Mesothelial cell of epicardium (in vitro differentiated cells): ENCODE data around the gene SLC30A2. TPM values are rescaled to one million over a fixed set of nuclear protein-coding genes. Genes with fewer than 3 reads are reported as not detected.

Experiments
- DNase-seq, 2 experiments: peaks; one replicate each; pipeline ENCODE4 v3.0.0; 2021; ENCODE audit warnings: low spot score in 2 of 2; ENCODE audit not compliant: unreplicated experiment in 2 of 2
- H3K27ac Mint-ChIP-seq: 2 replicates; pipeline ENCODE4 v1.8.0; 2021; ENCODE audit warnings: mixed read lengths
- H3K27me3 Mint-ChIP-seq: 2 replicates; pipeline ENCODE4 v1.8.0; 2021; ENCODE audit warnings: low read depth, mixed read lengths
- H3K36me3 Mint-ChIP-seq: 2 replicates; pipeline ENCODE4 v1.8.0; 2021; ENCODE audit warnings: mixed read lengths
- H3K4me1 Mint-ChIP-seq: 2 replicates; pipeline ENCODE4 v1.8.0; 2021; ENCODE audit warnings: mixed read lengths
- H3K4me3 Mint-ChIP-seq: 2 replicates; pipeline ENCODE4 v1.8.0; 2021; ENCODE audit warnings: mild to moderate bottlenecking, moderate library complexity, mixed read lengths
- H3K9me3 Mint-ChIP-seq: 2 replicates; pipeline ENCODE4 v1.8.0; 2021; ENCODE audit warnings: mixed read lengths
- total RNA-seq: library from RNA; stranded (reverse); gene quantifications from 3 replicates; pipeline ENCODE4 v1.2.1, GENCODE V29; 2021
- TF ChIP-seq, protein P1 (sequence below): fragments of 200-600 bp; sonication (generic); IDR thresholded peaks from one replicate; pipeline ENCODE4 v1.5.0; 2021; ENCODE audit warnings: antibody characterized with exemption; ENCODE audit not compliant: unreplicated experiment

The SLC30A2 gene
- total RNA-seq, 1 donor from 2014 or later: 10.3 TPM

- Mint-ChIP-seq H3K36me3 (no peaks in the 10 kb centered on the region), H3K27ac (peak overlapping the region; percentile 62), H3K4me1 (peaks cover 40% of the 10 kb centered on the region), H3K4me3 (peak overlapping the region; percentile 72), H3K9me3 (no peaks in the 10 kb centered on the region), H3K27me3 (peaks cover 61% of the 10 kb centered on the region)
- TF ChIP-seq, protein P1, sequence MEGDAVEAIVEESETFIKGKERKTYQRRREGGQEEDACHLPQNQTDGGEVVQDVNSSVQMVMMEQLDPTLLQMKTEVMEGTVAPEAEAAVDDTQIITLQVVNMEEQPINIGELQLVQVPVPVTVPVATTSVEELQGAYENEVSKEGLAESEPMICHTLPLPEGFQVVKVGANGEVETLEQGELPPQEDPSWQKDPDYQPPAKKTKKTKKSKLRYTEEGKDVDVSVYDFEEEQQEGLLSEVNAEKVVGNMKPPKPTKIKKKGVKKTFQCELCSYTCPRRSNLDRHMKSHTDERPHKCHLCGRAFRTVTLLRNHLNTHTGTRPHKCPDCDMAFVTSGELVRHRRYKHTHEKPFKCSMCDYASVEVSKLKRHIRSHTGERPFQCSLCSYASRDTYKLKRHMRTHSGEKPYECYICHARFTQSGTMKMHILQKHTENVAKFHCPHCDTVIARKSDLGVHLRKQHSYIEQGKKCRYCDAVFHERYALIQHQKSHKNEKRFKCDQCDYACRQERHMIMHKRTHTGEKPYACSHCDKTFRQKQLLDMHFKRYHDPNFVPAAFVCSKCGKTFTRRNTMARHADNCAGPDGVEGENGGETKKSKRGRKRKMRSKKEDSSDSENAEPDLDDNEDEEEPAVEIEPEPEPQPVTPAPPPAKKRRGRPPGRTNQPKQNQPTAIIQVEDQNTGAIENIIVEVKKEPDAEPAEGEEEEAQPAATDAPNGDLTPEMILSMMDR: no peak
- DNase-seq: no peak
Measured at GRCh38 chr1:26044971-26045721, 772 bp downstream of the SLC30A2 start.

GRCh38 chr1:26044414-26044813, 1.5 kb downstream of the SLC30A2 start:
- Mint-ChIP-seq H3K9me3 (no peaks in the 10 kb centered on the region), H3K4me3 (no peak overlapping the region), H3K27ac (no peak overlapping the region), H3K27me3 (peaks cover 58% of the 10 kb centered on the region), H3K36me3 (no peaks in the 10 kb centered on the region), H3K4me1 (peaks cover 33% of the 10 kb centered on the region)
- TF ChIP-seq, protein P1: no peak
- DNase-seq: no peak

DNA sequence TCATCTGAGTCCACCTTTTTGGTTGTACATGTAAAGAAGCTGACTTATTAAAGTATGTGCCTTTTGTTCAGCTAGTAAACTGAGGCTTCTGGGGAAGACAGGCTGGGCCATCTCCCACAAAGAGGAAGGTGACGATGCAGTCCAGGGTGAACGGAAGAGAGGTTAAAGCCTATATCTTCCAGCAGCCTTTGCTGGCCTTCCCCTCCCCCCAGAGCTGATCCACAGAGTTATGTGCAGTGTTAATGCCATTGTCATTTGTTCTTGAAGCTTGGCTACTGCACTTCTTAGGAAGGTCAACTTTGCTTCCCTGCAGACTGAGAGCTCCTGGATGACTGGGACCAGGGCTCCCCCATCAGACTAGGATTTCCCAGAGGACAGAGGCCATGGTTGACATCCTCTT, 2.2 kb downstream of the SLC30A2 start:
- TF ChIP-seq, protein P1: no peak
- Mint-ChIP-seq H3K36me3 (no peaks in the 10 kb centered on the region), H3K4me1 (peaks cover 27% of the 10 kb centered on the region), H3K4me3 (peak overlapping the region; percentile 22), H3K9me3 (no peaks in the 10 kb centered on the region), H3K27ac (peak overlapping the region; percentile 12), H3K27me3 (peaks cover 53% of the 10 kb centered on the region)
- no peak for DNase-seq

GRCh38 chr1:26041978-26042377, 3.9 kb downstream of the SLC30A2 start:
- DNase-seq: no peak
- H3K27me3 Mint-ChIP-seq: peaks cover 36% of the 10 kb centered on the region
- H3K4me3 Mint-ChIP-seq: no peak overlapping the region
- TF ChIP-seq, protein P1: no peak
- no peaks in the 10 kb centered on the region for H3K36me3 Mint-ChIP-seq
- no peak overlapping the region for H3K27ac Mint-ChIP-seq
- peaks cover 17% of the 10 kb centered on the region for H3K4me1 Mint-ChIP-seq
- no peaks in the 10 kb centered on the region for H3K9me3 Mint-ChIP-seq

GRCh38 chr1:26041401-26041800, 4.5 kb downstream of the SLC30A2 start:
- Mint-ChIP-seq H3K36me3 (no peaks in the 10 kb centered on the region), H3K9me3 (no peaks in the 10 kb centered on the region), H3K4me3 (no peak overlapping the region), H3K27me3 (peaks cover 31% of the 10 kb centered on the region), H3K27ac (no peak overlapping the region), H3K4me1 (peaks cover 20% of the 10 kb centered on the region)
- TF ChIP-seq, protein P1: no peak
- DNase-seq: no peak

DNA sequence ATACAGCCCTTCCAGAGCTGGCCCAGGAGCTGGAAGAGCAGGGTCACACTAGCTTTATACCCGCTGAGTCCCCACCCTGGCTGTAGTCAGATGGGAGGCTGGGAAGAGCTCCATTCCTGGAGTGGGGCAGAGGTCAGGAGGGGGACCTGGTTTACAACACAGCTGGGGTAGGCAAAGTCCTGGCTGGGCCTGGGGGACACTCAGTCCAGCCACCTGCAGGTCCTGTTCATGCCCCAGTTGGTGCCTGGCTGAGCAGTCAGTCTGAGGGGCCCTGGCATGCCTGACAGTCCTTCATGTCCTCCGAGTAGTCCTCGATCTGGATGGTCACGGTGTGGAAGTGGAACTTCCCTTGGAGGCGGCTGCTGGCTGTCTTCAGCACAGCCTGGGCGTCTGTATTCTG, 7.0 kb downstream of the SLC30A2 start:
- Mint-ChIP-seq H3K4me3 (no peak overlapping the region), H3K36me3 (no peaks in the 10 kb centered on the region), H3K4me1 (peaks cover 15% of the 10 kb centered on the region), H3K27ac (no peak overlapping the region), H3K9me3 (no peaks in the 10 kb centered on the region), H3K27me3 (peaks cover 14% of the 10 kb centered on the region)
- TF ChIP-seq, protein P1: no peak
- no peak for DNase-seq
